Activated CD4-positive, alpha-beta T cell treated with anti-CD3 and anti-CD28 coated beads, Interleukin-2, amount 10 ng/mL, durations not matched to agents 7 days and 5 days (primary cell): ENCODE data around the gene VIPR2. TPM values are rescaled to one million over a fixed set of nuclear protein-coding genes. Genes with fewer than 3 reads are reported as not detected.
"Not testable (repeated sequence)": the region's sequence is repeated elsewhere in the genome, so short reads cannot be mapped to it uniquely, and the experiment has no call there.

Experiments
- CTCF ChIA-PET: fragments of 350-600 bp; sonication (Branson Sonifier 250); formaldehyde crosslinking; loops from one replicate; lab custom pipeline; 2021; ENCODE audit warnings: antibody characterized with exemption; lab: Charles Lee
- POLR2A ChIA-PET: fragments of 350-600 bp; sonication (Branson Sonifier 250); formaldehyde crosslinking; loops from one replicate; lab custom pipeline; 2021; ENCODE audit warnings: antibody characterized with exemption; lab: Charles Lee
- DNase-seq: peaks from one replicate; pipeline ENCODE4 v3.0.0-alpha.2; 2020
- H3K27ac Mint-ChIP-seq: one replicate; pipeline ENCODE4 v1.8.0; 2021; ENCODE audit warnings: mild to moderate bottlenecking, moderate library complexity, mixed read lengths
- H3K27me3 Mint-ChIP-seq: one replicate; pipeline ENCODE4 v1.8.0; 2021; ENCODE audit warnings: mixed read lengths
- H3K36me3 Mint-ChIP-seq: one replicate; pipeline ENCODE4 v1.8.0; 2021; ENCODE audit warnings: low read depth, mixed read lengths
- H3K4me1 Mint-ChIP-seq: one replicate; pipeline ENCODE4 v1.8.0; 2021; ENCODE audit warnings: mixed read lengths
- H3K4me3 Mint-ChIP-seq: one replicate; pipeline ENCODE4 v1.8.0; 2021; ENCODE audit warnings: mild to moderate bottlenecking, moderate library complexity, mixed read lengths
- H3K9me3 Mint-ChIP-seq: one replicate; pipeline ENCODE4 v1.8.0; 2021; ENCODE audit warnings: mixed read lengths
- total RNA-seq, 2 experiments: library from RNA; stranded (reverse); gene quantifications; one replicate each; pipeline ENCODE4 v1.2.3, GENCODE V29; 2021

The VIPR2 gene
- total RNA-seq, 2 experiments from 2014 or later = not detected

DNA sequence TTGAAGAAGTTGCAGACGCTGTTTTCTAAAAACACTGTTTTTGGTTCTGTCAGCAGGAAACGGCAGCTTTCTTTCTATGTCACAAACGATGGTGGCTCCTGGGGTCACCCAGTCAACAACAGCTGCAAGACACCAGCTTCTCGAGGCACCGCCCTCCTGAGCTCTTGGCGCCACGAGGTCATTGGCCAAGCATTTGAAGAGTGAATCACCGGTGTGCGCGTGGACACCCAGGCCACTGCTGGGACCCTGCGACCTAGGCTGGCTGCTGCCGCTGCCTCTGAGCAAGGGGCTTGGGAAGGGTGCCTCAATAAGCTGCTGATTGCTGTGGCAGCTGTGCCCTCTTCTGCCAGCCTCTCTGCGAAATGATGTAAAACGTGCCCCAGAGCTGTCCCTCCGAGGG, 22.5 kb upstream of the VIPR2 start:
- POLR2A ChIA-PET = no interaction called here
- H3K36me3 Mint-ChIP-seq = no peaks in the 10 kb centered on the region
- CTCF ChIA-PET = no interaction called here
- H3K4me3 Mint-ChIP-seq = no peak overlapping the region
- peaks cover 4% of the 10 kb centered on the region for H3K9me3 Mint-ChIP-seq
- H3K27ac Mint-ChIP-seq = no peak overlapping the region
- no peak for DNase-seq
- no peaks in the 10 kb centered on the region for H3K4me1 Mint-ChIP-seq
- no peaks in the 10 kb centered on the region for H3K27me3 Mint-ChIP-seq

DNA sequence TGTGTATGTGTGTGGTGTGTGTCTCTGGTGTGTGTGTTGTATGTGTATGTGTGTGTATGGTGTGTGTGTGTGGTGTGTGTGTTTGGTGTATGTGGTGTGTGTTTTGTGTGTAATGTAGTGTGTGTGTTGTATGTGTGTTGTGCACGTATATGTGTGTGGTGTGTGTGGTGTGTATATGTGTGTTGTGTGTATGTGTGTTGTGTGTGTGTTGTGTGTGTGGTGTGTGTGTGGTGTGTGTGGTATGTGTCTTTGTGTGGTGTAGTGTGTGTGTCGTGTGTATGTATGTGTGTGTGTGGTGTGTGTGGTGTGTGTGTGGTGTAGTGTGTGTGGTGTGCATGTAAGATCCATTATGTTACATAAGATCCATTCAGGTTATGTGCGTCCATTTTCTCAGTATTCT, 21.9 kb upstream of the VIPR2 start:
- Mint-ChIP-seq H3K27me3 (no peaks in the 10 kb centered on the region), H3K27ac (no peak overlapping the region)

GRCh38 chr7:159165352-159165751, 20.7 kb upstream of the VIPR2 start:
- H3K27ac Mint-ChIP-seq = no peak overlapping the region
- POLR2A ChIA-PET = no interaction called here

More for the DNA sequence above, 21.9 kb upstream of the VIPR2 start:
- ChIA-PET POLR2A (no interaction called here), CTCF (no interaction called here)
- Mint-ChIP-seq H3K9me3 (peaks cover 4% of the 10 kb centered on the region), H3K4me1 (no peaks in the 10 kb centered on the region), H3K4me3 (no peak overlapping the region), H3K36me3 (no peaks in the 10 kb centered on the region)
- no peak for DNase-seq

GRCh38 chr7:159163703-159164301, 19.1 kb upstream of the VIPR2 start:
- H3K9me3 Mint-ChIP-seq, H3K27ac Mint-ChIP-seq, DNase-seq, H3K27me3 Mint-ChIP-seq, CTCF ChIA-PET, H3K4me3 Mint-ChIP-seq, POLR2A ChIA-PET, H3K36me3 Mint-ChIP-seq, H3K4me1 Mint-ChIP-seq: not testable (repeated sequence)

More at GRCh38 chr7:159165352-159165751, 20.7 kb upstream of the VIPR2 start:
- H3K27me3 Mint-ChIP-seq = peaks cover 2% of the 10 kb centered on the region
- H3K4me1 Mint-ChIP-seq = no peaks in the 10 kb centered on the region
- DNase-seq = no peak
- peaks cover 2% of the 10 kb centered on the region for H3K9me3 Mint-ChIP-seq
- CTCF ChIA-PET = no interaction called here
- H3K4me3 Mint-ChIP-seq = no peak overlapping the region
- H3K36me3 Mint-ChIP-seq = no peaks in the 10 kb centered on the region

DNA sequence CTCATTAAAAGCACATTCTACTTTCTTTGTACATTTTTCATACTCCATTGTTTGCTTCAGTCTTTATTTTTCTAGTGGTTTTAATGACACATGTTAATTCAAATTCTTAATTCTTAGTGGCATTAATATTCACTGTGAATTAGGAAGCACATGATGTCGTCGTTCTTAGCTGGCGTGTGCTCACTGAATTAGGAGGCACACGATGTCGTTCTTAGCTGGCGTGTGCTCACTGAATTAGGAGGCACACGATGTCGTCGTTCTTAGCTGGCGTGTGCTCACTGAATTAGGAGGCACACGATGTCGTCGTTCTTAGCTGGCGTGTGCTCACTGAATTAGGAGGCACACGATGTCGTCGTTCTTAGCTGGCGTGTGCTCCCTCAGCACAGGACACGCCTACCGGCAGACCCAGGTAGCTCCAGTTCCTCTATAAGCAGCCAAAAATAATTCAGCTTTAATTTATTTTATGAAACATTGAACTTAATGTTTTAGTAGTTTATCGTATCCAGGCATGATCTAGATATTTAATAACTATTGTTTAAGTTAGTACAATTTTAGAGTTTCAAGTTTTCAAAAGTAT, 17.5 kb upstream of the VIPR2 start:
- H3K27ac Mint-ChIP-seq, CTCF ChIA-PET, H3K36me3 Mint-ChIP-seq, H3K4me1 Mint-ChIP-seq, H3K4me3 Mint-ChIP-seq, H3K27me3 Mint-ChIP-seq, DNase-seq, H3K9me3 Mint-ChIP-seq: not testable (repeated sequence)
- POLR2A ChIA-PET = interaction anchor here (0.7 kb wide), 1 partner anchor 46 kb away, joined by 4 read pairs; no protein-coding TSS in a partner anchor

- H3K36me3 Mint-ChIP-seq = no peaks in the 10 kb centered on the region
- H3K9me3 Mint-ChIP-seq = no peaks in the 10 kb centered on the region
- CTCF ChIA-PET = no interaction called here
- H3K4me3 Mint-ChIP-seq = no peak overlapping the region
- H3K27ac Mint-ChIP-seq = no peak overlapping the region
- no peaks in the 10 kb centered on the region for H3K4me1 Mint-ChIP-seq
- DNase-seq = no peak
- POLR2A ChIA-PET = no interaction called here
- peaks cover 4% of the 10 kb centered on the region for H3K27me3 Mint-ChIP-seq
Measured at GRCh38 chr7:159160450-159160849, 15.8 kb upstream of the VIPR2 start.

DNA sequence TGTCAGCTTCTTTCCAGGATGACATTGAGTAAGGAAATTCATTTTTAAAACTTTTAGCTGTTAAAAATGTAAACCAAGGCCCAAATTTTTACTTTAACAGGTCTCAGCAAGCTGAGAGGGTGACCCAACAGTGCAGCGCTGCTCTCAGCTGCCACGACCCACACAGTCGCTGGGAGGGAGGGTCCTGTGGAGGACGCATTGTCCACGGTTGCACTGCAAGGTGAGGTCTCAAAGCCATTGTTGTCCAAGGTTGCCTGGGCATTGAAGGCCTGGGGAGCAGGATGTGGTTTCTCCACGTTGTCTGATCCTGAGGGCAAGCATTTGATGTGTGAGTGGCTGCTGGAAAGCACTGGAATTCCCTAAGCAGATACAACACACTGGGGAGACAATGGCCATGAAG, 15.1 kb upstream of the VIPR2 start:
- no peak overlapping the region for H3K27ac Mint-ChIP-seq
- peaks cover 4% of the 10 kb centered on the region for H3K27me3 Mint-ChIP-seq
- H3K4me3 Mint-ChIP-seq = no peak overlapping the region
- ChIA-PET CTCF (no interaction called here), POLR2A (no interaction called here)
- no peaks in the 10 kb centered on the region for H3K36me3 Mint-ChIP-seq
- no peak for DNase-seq
- no peaks in the 10 kb centered on the region for H3K9me3 Mint-ChIP-seq
- no peaks in the 10 kb centered on the region for H3K4me1 Mint-ChIP-seq

DNA sequence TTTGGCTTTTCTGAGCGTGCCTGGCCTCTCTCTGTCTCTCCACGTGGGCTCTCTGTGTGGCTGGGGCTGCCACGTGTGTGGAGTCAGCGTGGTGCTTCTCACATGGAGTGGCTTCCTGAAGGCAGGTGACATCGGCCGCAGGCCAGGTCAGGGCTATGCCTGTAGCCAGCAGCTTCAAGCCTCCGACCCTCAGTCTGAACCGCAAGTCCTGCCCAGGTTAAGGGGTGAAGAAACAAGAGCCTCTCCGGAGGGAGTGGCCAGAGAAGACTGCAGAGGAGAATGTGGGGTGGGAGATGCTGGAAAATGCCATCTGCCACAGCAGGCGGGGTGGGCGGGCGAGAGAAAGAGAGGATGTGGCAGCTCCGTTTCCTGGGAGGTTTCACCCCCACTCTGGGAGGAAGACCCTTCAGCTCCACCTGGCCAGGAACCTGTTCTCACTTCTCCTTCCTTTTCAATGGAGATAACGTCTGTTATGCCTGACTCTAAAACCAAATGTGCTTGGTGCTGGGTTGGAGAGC, 14.3 kb upstream of the VIPR2 start:
- POLR2A ChIA-PET = no interaction called here
- H3K4me3 Mint-ChIP-seq = no peak overlapping the region

DNA sequence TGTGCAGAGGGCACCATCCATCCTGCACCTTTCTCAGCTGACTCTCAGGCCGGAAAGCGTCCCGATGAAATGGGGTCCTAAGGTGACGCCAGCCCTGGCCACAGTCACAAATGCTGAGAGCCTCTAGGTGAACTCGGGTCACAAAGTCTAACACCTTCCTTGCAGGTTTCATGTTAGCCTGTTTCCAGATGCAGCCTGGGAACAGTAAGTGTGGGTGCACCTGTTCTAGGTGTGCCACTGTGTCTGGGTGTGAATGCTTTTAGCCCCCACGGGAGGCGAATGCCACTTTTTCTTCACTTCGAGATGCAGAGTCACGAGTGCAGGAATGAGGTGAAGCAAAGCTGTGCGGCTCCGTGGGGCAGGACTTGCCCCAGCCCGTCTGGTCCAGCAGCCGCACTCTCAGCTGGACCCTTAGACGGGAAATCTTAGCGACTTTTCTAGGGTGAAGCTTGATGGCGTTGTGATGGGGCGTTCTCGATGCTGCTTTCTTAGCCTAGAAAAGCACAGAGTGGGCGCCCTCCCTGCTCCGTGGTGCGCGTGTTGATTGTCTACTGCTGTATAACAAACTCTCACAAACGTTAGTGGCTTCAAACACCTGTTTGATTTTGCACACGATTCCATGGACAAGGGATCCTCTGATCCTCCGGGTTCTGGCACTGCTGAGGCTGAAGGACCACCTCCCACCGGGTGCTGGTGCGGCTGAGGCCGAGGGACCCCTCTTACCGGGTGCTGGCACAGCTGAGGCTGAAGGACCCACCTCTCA, 13.6 kb upstream of the VIPR2 start:
- Mint-ChIP-seq H3K4me3 (no peak overlapping the region), H3K27ac (no peak overlapping the region), H3K4me1 (no peaks in the 10 kb centered on the region), H3K36me3 (no peaks in the 10 kb centered on the region), H3K9me3 (no peaks in the 10 kb centered on the region), H3K27me3 (peaks cover 4% of the 10 kb centered on the region)
- no peak for DNase-seq
- POLR2A ChIA-PET = no interaction called here
- CTCF ChIA-PET = no interaction called here

More for the DNA sequence above, 14.3 kb upstream of the VIPR2 start:
- Mint-ChIP-seq H3K27me3 (peaks cover 4% of the 10 kb centered on the region), H3K9me3 (no peaks in the 10 kb centered on the region), H3K4me1 (no peaks in the 10 kb centered on the region), H3K27ac (no peak overlapping the region), H3K36me3 (no peaks in the 10 kb centered on the region)
- CTCF ChIA-PET = no interaction called here
- no peak for DNase-seq

- Mint-ChIP-seq H3K27ac (no peak overlapping the region), H3K9me3 (no peaks in the 10 kb centered on the region), H3K36me3 (no peaks in the 10 kb centered on the region), H3K4me3 (no peak overlapping the region), H3K27me3 (peaks cover 4% of the 10 kb centered on the region), H3K4me1 (no peaks in the 10 kb centered on the region)
- POLR2A ChIA-PET = no interaction called here
- DNase-seq = no peak
- CTCF ChIA-PET = no interaction called here
Measured at GRCh38 chr7:159157714-159158113, 13.0 kb upstream of the VIPR2 start.

- Mint-ChIP-seq H3K4me1 (no peaks in the 10 kb centered on the region), H3K4me3 (no peak overlapping the region), H3K36me3 (no peaks in the 10 kb centered on the region), H3K9me3 (no peaks in the 10 kb centered on the region), H3K27ac (no peak overlapping the region), H3K27me3 (peaks cover 4% of the 10 kb centered on the region)
- CTCF ChIA-PET = no interaction called here
- POLR2A ChIA-PET = no interaction called here
- no peak for DNase-seq
Measured at GRCh38 chr7:159156436-159157245, 12.0 kb upstream of the VIPR2 start.

- Mint-ChIP-seq H3K4me1 (no peaks in the 10 kb centered on the region), H3K27ac (no peak overlapping the region), H3K36me3 (no peaks in the 10 kb centered on the region), H3K27me3 (peaks cover 3% of the 10 kb centered on the region), H3K4me3 (no peak overlapping the region), H3K9me3 (no peaks in the 10 kb centered on the region)
- CTCF ChIA-PET = no interaction called here
- DNase-seq = no peak
- POLR2A ChIA-PET = no interaction called here
Measured at GRCh38 chr7:159155410-159155809, 10.7 kb upstream of the VIPR2 start.

DNA sequence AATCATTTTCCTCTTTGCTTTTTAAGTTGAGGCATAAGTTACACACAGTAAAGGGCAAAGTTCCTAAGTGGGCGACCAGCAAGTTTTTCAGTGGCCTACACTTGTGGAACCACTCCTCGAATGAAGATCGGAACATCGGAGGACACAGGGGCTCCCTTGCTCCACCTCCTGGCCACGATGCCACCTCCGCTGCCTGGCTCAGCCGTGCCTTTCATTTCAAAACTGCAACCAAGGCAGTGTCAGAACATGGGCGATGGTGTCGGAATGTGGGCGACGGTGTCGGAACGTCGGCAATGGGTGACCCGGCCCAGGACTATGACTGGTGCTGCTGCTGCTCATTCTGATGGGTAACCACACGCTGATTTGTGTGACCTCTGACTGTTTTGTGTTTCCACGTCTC, 9.6 kb upstream of the VIPR2 start:
- Mint-ChIP-seq H3K36me3 (no peaks in the 10 kb centered on the region), H3K4me1 (no peaks in the 10 kb centered on the region), H3K9me3 (no peaks in the 10 kb centered on the region), H3K27ac (no peak overlapping the region), H3K4me3 (no peak overlapping the region), H3K27me3 (no peaks in the 10 kb centered on the region)
- CTCF ChIA-PET = no interaction called here
- POLR2A ChIA-PET = no interaction called here
- DNase-seq = no peak
